ENCODE data around the gene TIMM22. TPM values are rescaled to one million over a fixed set of nuclear protein-coding genes. Genes with fewer than 3 reads are reported as not detected.

TIMM22 gene
- polyA plus RNA-seq, 1 experiment, result 17.7 TPM

- no peak for DNase-seq (ENCODE audit: low read depth, low spot score)
- CTCF ChIA-PET, result interaction anchor here (1.3 kb wide), 1 partner anchor 9 kb away, joined by 6 read pairs; no protein-coding TSS in a partner anchor
Observed at GRCh38 chr17:1008008-1008761, 11.3 kb downstream of the TIMM22 start.

GRCh38 chr17:1009229-1010085 lies 12.5 kb downstream of the TIMM22 start:
- no peak for DNase-seq (ENCODE audit: low read depth, low spot score)
- ChIA-PET CTCF (interaction anchor here (1.9 kb wide), 1 partner anchor 47 kb away, joined by 8 read pairs; no protein-coding TSS in a partner anchor), POLR2A (no interaction called here)
- Histone ChIP-seq H3K27ac (ENCODE audit: low read depth, low read length) (no peak overlapping the region), H3K27me3 (ENCODE audit: control insufficient read depth, insufficient read depth, low read length) (no peaks in the 10 kb centered on the region), H3K4me3 (ENCODE audit: low read depth, low read length) (no peak overlapping the region), H3K9me3 (ENCODE audit: control insufficient read depth, insufficient read depth, low read length) (peaks cover 3% of the 10 kb centered on the region; the same call in 1 of the 2 replicates)
- TF ChIP-seq CTCF (IDR thresholded peaks at IDR 0.05; ENCODE audit: low read depth, low read length), result no peak

More at GRCh38 chr17:1008008-1008761, 11.3 kb downstream of the TIMM22 start:
- POLR2A ChIA-PET, result no interaction called here
- no peak overlapping the region for H3K4me3 ChIP-seq (ENCODE audit: low read depth, low read length)
- H3K9me3 ChIP-seq (ENCODE audit: control insufficient read depth, insufficient read depth, low read length), result peaks cover 3% of the 10 kb centered on the region; the same call in 1 of the 2 replicates
- H3K27me3 ChIP-seq (ENCODE audit: control insufficient read depth, insufficient read depth, low read length), result no peaks in the 10 kb centered on the region
- TF ChIP-seq CTCF (IDR thresholded peaks at IDR 0.05; ENCODE audit: low read depth, low read length), result no peak
- no peak overlapping the region for H3K27ac ChIP-seq (ENCODE audit: low read depth, low read length)

GRCh38 chr17:1010086-1010450 lies 13.1 kb downstream of the TIMM22 start:
- DNase-seq (ENCODE audit: low read depth, low spot score), result no peak
- Histone ChIP-seq H3K27ac (ENCODE audit: low read depth, low read length) (no peak overlapping the region), H3K4me3 (ENCODE audit: low read depth, low read length) (no peak overlapping the region), H3K9me3 (ENCODE audit: control insufficient read depth, insufficient read depth, low read length) (peaks cover 3% of the 10 kb centered on the region; the same call in 1 of the 2 replicates), H3K27me3 (ENCODE audit: control insufficient read depth, insufficient read depth, low read length) (no peaks in the 10 kb centered on the region)
- no peak for TF ChIP-seq CTCF (IDR thresholded peaks at IDR 0.05; ENCODE audit: low read depth, low read length)
- ChIA-PET CTCF (interaction anchor here (1.9 kb wide), 1 partner anchor 46 kb away, joined by 8 read pairs; no protein-coding TSS in a partner anchor), POLR2A (no interaction called here)

- no peak overlapping the region for H3K4me3 ChIP-seq (ENCODE audit: low read depth, low read length)
- no peak for TF ChIP-seq CTCF (IDR thresholded peaks at IDR 0.05; ENCODE audit: low read depth, low read length)
- ChIA-PET CTCF (interaction anchor here (1.9 kb wide), 1 partner anchor 46 kb away, joined by 8 read pairs; no protein-coding TSS in a partner anchor), POLR2A (no interaction called here)
- no peaks in the 10 kb centered on the region for H3K27me3 ChIP-seq (ENCODE audit: control insufficient read depth, insufficient read depth, low read length)
- H3K9me3 ChIP-seq (ENCODE audit: control insufficient read depth, insufficient read depth, low read length), result peaks cover 3% of the 10 kb centered on the region; the same call in 1 of the 2 replicates
- no peak overlapping the region for H3K27ac ChIP-seq (ENCODE audit: low read depth, low read length)
- no peak for DNase-seq (ENCODE audit: low read depth, low spot score)
Observed at GRCh38 chr17:1010586-1010985, 13.7 kb downstream of the TIMM22 start.
